Liver (tissue), 9 donors: Measurements from ENCODE around the gene KBTBD13. TPM values are rescaled to one million over a fixed set of nuclear protein-coding genes. Genes with fewer than 3 reads are reported as not detected.

Experiments
- DNase-seq: peaks from one replicate; pipeline ENCODE4 v3.0.0-alpha.2; 2017; ENCODE audit warnings: low spot score
- H3K27ac ChIP-seq, 2 donors: one replicate each; pipeline ENCODE4 v1.7.0; 2013; ENCODE audit warnings: inconsistent platforms in 2 of 2, low read length in 2 of 2, control low read depth in 1 of 2, low read depth in 1 of 2, mild to moderate bottlenecking in 1 of 2
- H3K27me3 ChIP-seq, 4 donors: one replicate each; pipeline versions ENCODE4 v1.6.1 to v1.7.0; 2013; ENCODE audit warnings: low read length in 3 of 4, inconsistent platforms in 1 of 4, mild to moderate bottlenecking in 1 of 4, moderate library complexity in 1 of 4; ENCODE audit not compliant: control insufficient read depth in 4 of 4, insufficient read depth in 4 of 4
- H3K36me3 ChIP-seq, 4 donors: one replicate each; pipeline versions ENCODE4 v1.6.1 to v1.7.0; 2013; ENCODE audit warnings: low read length in 3 of 4, mild to moderate bottlenecking in 3 of 4, low read depth in 1 of 4, moderate library complexity in 1 of 4; ENCODE audit not compliant: control insufficient read depth in 4 of 4, insufficient read depth in 3 of 4
- H3K4me1 ChIP-seq, 4 donors: one replicate each; pipeline versions ENCODE4 v1.6.1 to v1.7.0; 2013; ENCODE audit warnings: low read length in 3 of 4, mild to moderate bottlenecking in 3 of 4, moderate library complexity in 1 of 4; ENCODE audit not compliant: control insufficient read depth in 4 of 4, insufficient read depth in 4 of 4
- H3K4me3 ChIP-seq, 3 donors: one replicate each; pipeline versions ENCODE4 v1.6.1 to v1.7.0; 2013; ENCODE audit warnings: low read length in 3 of 3, control low read depth in 1 of 3, low read depth in 1 of 3, mild to moderate bottlenecking in 1 of 3
- H3K9ac ChIP-seq, 2 donors: one replicate each; pipeline ENCODE4 v1.7.0; 2013; ENCODE audit warnings: low read length in 2 of 2, mild to moderate bottlenecking in 2 of 2, moderate library complexity in 2 of 2, control low read depth in 1 of 2, low read depth in 1 of 2
- H3K9me3 ChIP-seq, 4 donors: one replicate each; pipeline versions ENCODE4 v1.6.1 to v1.7.0; 2013; ENCODE audit warnings: low read length in 3 of 4; ENCODE audit not compliant: control insufficient read depth in 4 of 4
- ATF3 ChIP-seq: IDR thresholded peaks from 2 replicates; pipeline ENCODE4 v1.6.1; 2016; ENCODE audit warnings: antibody characterized with exemption
- CTCF ChIP-seq: fragments of 150-350 bp; IDR thresholded peaks from 2 replicates; pipeline ENCODE4 v1.5.1; 2017; ENCODE audit warnings: improper control_type of control experiment, low read depth, low read length; ENCODE audit not compliant: missing input control
- EGR1 ChIP-seq, 2 donors: IDR thresholded peaks; 2 replicates each; pipeline ENCODE4 v1.6.1; 2016 to 2018; ENCODE audit warnings: antibody characterized with exemption in 2 of 2, low read depth in 2 of 2
- FOXA1 ChIP-seq: IDR thresholded peaks from 2 replicates; pipeline ENCODE4 v1.6.1; 2016; ENCODE audit warnings: antibody characterized with exemption
- GABPA ChIP-seq, 2 donors: IDR thresholded peaks in 1 of 2; conservative IDR thresholded peaks in 1 of 2; 2 replicates each; pipeline ENCODE4 v1.6.1; 2016; ENCODE audit warnings: antibody characterized with exemption in 2 of 2, mild to moderate bottlenecking in 1 of 2, moderate library complexity in 1 of 2
- JUND ChIP-seq, 2 donors: IDR thresholded peaks; 2 replicates each; pipeline ENCODE4 v1.6.1; 2016; ENCODE audit warnings: antibody characterized with exemption in 2 of 2
- MAX ChIP-seq: IDR thresholded peaks from 2 replicates; pipeline ENCODE4 v1.6.1; 2016; ENCODE audit warnings: antibody characterized with exemption
- NR2F2 ChIP-seq: IDR thresholded peaks from 2 replicates; pipeline ENCODE4 v1.6.1; 2016; ENCODE audit warnings: antibody characterized with exemption
- RAD21 ChIP-seq, 2 donors: IDR thresholded peaks; 2 replicates each; pipeline ENCODE4 v1.6.1; 2016; ENCODE audit warnings: antibody characterized with exemption in 2 of 2, mild to moderate bottlenecking in 2 of 2
- REST ChIP-seq: IDR thresholded peaks from 2 replicates; pipeline ENCODE4 v1.6.1; 2016; ENCODE audit warnings: antibody characterized with exemption, mild to moderate bottlenecking
- RXRA ChIP-seq, 2 donors: IDR thresholded peaks; 2 replicates each; pipeline ENCODE4 v1.6.1; 2017 to 2018; ENCODE audit warnings: antibody characterized with exemption in 2 of 2, mild to moderate bottlenecking in 1 of 2
- YY1 ChIP-seq: IDR thresholded peaks from 2 replicates; pipeline ENCODE4 v1.6.1; 2016; ENCODE audit warnings: antibody characterized with exemption, mild to moderate bottlenecking
- ZBTB33 ChIP-seq: IDR thresholded peaks from 2 replicates; pipeline ENCODE4 v1.6.1; 2016; ENCODE audit warnings: antibody characterized with exemption
- WGBS: extraction: QIAGEN DNeasy Blood & Tissue Kit; methylation state at CpG from one replicate; pipeline ENCODE4 v1.1.7; 2013; 5-methylcytosine and 5-hydroxymethylcytosine counted together
- polyA plus RNA-seq, 2 donors: library from polyadenylated mRNA; stranded (reverse) in 1 of 2; unstranded in 1 of 2; fragments of 200-250 nt in 1 of 2; fragments of >200 nt in 1 of 2; fragmentation: Nextera tagmentation in 1 of 2; extraction: Ambion mirVana in 1 of 2; gene quantifications; one replicate each; pipeline versions ENCODE4 v1.2.1 to v1.2.3, GENCODE V29; 2013 to 2015
- total RNA-seq, 2 donors: library from RNA; depleted of rRNA; stranded (reverse); fragments of >200 nt; gene quantifications; one replicate each; pipeline ENCODE4 v1.2.3, GENCODE V29; 2014
- donor health status: healthy.
- donor health status: healthy.
- donor health status: healthy.
- donor health status: healthy.
- donor health status: healthy.

Gene KBTBD13
- total and polyA plus RNA-seq, 4 donors: not detected

GRCh38 chr15:65069179-65069578 lies 7.4 kb upstream of the KBTBD13 start:
- no peak for DNase-seq
- no peak for TF ChIP-seq FOXA1
- peak; percentile 45 for TF ChIP-seq NR2F2
- no peak for TF ChIP-seq RXRA (IDR thresholded peaks at IDR 0.05)
- H3K4me1 ChIP-seq: peaks cover 0 to 2% (median 0%) of the 10 kb centered on the region in 4 donors
- no peaks in the 10 kb centered on the region for H3K36me3 ChIP-seq
- no peak overlapping the region for H3K9ac ChIP-seq
- no peak overlapping the region for H3K4me3 ChIP-seq
- no peaks in the 10 kb centered on the region for H3K27me3 ChIP-seq
- no peaks in the 10 kb centered on the region for H3K9me3 ChIP-seq
- H3K27ac ChIP-seq: no peak overlapping the region
- WGBS: 88% methylated on average over 1 of the region's 1 CpG

GRCh38 chr15:65069779-65070546 lies 6.6 kb upstream of the KBTBD13 start:
- H3K4me3 ChIP-seq: no peak overlapping the region
- H3K36me3 ChIP-seq: no peaks in the 10 kb centered on the region
- 86% methylated on average over 5 of the region's 5 CpGs for WGBS
- DNase-seq: no peak
- no peak for TF ChIP-seq FOXA1
- TF ChIP-seq RAD21 (IDR thresholded peaks at IDR 0.05): no peak
- TF ChIP-seq ATF3: no peak
- no peak for TF ChIP-seq RXRA (IDR thresholded peaks at IDR 0.05)
- no peak for TF ChIP-seq ZBTB33
- TF ChIP-seq NR2F2: no peak
- TF ChIP-seq MAX: no peak
- no peak for TF ChIP-seq YY1
- no peak for TF ChIP-seq EGR1 (IDR thresholded peaks at IDR 0.05; ENCODE audit: low read depth in 2 of 2)
- no peak for TF ChIP-seq REST
- no peaks in the 10 kb centered on the region for H3K9me3 ChIP-seq
- H3K27ac ChIP-seq: no peak overlapping the region
- peaks cover 0 to 2% (median 0%) of the 10 kb centered on the region in 4 donors for H3K4me1 ChIP-seq
- no peaks in the 10 kb centered on the region for H3K27me3 ChIP-seq
- H3K9ac ChIP-seq: no peak overlapping the region

GRCh38 chr15:65071381-65071811 lies 5.2 kb upstream of the KBTBD13 start:
- Histone ChIP-seq H3K9ac (no peak overlapping the region), H3K27ac (no peak overlapping the region), H3K36me3 (no peaks in the 10 kb centered on the region), H3K4me3 (no peak overlapping the region), H3K27me3 (no peaks in the 10 kb centered on the region), H3K9me3 (no peaks in the 10 kb centered on the region), H3K4me1 (peaks cover 0 to 2% (median 0%) of the 10 kb centered on the region in 4 donors)
- no peak for DNase-seq
- WGBS: 86% methylated on average over 5 of the region's 5 CpGs
- TF ChIP-seq NR2F2 (no peak), RXRA (IDR thresholded peaks at IDR 0.05) (no peak), GABPA (IDR thresholded peaks at IDR 0.05 in 1 of 2, conservative IDR thresholded peaks at IDR 0.05 in 1 of 2) (no peak), ATF3 (no peak), FOXA1 (no peak), YY1 (no peak), CTCF (no peak), REST (no peak), JUND (IDR thresholded peaks at IDR 0.05) (no peak)
